ENCODE results near the gene ATP5MC2. TPM values are rescaled to one million over a fixed set of nuclear protein-coding genes. Genes with fewer than 3 reads are reported as not detected.
"Not testable (repeated sequence)": the region's sequence is repeated elsewhere in the genome, so short reads cannot be mapped to it uniquely, and the experiment has no call there.

Gene ATP5MC2
- 100 to 1,000 TPM; 274 to 286 TPM for total RNA-seq

DNA sequence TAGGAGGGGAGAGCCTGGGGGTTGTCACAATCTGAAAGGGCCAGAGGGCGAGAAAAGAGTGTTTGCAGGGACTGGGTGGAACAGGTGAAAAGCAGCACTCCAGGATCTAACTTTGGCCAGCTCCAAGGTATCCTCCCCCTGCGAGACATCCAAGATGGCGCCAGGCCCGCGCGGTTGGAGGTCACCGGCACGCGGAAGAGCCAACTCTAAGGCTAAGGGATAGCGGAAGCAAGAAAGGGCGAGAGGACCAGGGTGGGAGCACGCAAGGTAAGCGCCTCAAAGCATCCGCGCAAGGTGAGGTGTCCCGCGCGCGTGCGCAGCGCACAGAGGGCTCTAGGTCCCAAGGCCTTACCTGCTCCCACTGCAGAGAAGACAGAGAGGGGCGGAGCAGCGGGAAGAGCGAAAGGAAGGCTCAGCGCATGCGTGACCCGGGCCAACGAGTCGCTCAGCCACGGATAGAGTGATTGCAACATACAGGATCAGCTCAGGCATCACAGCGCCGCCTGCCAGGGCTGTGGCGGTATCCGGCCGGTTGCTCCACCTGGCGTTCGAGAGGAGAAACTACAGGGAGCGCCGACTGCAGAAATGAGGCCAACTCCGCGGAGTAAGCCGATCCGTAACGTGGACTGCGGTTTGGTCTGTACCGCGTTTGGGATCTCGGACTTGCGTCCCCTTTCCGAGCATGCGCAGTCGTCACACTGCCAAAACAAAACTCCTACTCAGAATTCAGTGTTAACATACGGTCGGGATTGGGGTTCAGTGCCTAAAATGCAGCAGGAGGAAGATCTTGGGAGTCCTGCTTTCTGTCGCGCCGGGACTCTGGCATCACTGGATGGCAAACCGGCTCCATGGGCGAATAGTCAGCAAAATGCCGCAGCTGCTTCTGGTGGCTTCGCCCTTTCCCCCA lies at the start of gene ATP5MC2:
Gene ATP5MC2, minus strand, starts transcription at position 383 of the 907 bp plus-strand sequence. CDS start 3,469 bp downstream, outside the sequence.
- Mint-ChIP-seq H3K4me3 (peak within 1 kb of the TSS; percentile 95), H3K4me1 (peaks cover 33% of the 10 kb centered on the region), H3K27me3 (peaks cover 24% of the 10 kb centered on the region), H3K36me3 (peaks cover 27% of the 10 kb centered on the region), H3K27ac (peak within 1 kb of the TSS; percentile 95), H3K9me3 (no peaks in the 10 kb centered on the region)
- peak; percentile 98 for DNase-seq

DNA sequence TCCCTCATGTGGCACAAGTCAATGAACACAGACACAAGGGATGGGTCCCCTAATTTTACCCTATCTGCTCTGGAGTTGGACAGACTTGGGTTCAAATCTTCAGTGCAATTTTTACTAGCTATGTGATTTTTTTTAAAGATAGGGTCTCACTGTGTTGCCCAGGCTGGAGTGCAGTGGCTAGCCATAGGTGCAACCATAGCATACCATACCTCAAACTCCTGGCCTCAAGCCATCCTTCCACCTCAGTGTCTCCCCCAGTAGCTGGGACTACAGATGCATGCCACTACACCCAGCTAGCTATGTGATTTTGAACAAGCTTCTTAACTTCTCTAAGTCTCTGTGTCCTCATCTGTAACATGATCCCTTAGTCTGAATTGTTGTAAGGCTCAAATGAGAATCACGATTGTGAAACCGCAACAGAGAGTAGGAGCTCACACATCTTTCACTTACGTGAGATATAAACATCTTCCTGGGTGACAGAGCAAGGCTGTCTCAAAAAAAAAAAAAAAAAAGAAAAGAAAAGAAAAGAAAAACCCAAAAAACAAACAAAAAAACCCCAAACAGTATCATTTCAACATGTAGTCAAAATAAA lies 46.7 kb upstream of the ATP5MC2 start:
- Mint-ChIP-seq H3K9me3 (no peaks in the 10 kb centered on the region), H3K4me1 (peaks cover 10% of the 10 kb centered on the region), H3K4me3 (no peak overlapping the region), H3K27me3 (no peaks in the 10 kb centered on the region), H3K27ac (no peak overlapping the region), H3K36me3 (no peaks in the 10 kb centered on the region)
- no peak for DNase-seq

DNA sequence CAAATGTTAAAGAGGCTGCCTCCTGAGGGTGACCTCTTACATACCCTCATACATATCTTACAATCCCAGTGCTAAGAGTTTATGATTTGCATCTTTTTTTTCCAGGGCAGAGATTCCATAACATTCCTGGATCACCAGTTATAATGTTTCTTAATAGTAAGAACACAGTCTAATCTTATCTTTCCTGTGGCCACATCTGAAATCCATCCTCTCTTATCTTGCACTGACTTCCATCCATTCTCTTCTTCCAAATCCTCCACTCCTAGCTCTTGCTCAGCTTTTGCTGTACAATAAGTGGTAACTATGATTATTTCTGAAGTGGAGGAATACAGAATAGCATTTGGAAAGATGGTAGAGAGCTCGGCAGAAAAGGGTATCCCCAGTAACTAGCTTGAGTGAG lies 45.1 kb upstream of the ATP5MC2 start:
- peaks cover 2% of the 10 kb centered on the region for H3K4me1 Mint-ChIP-seq
- H3K36me3 Mint-ChIP-seq: no peaks in the 10 kb centered on the region
- H3K27ac Mint-ChIP-seq: no peak overlapping the region
- no peaks in the 10 kb centered on the region for H3K9me3 Mint-ChIP-seq
- H3K4me3 Mint-ChIP-seq: no peak overlapping the region
- DNase-seq: no peak
- no peaks in the 10 kb centered on the region for H3K27me3 Mint-ChIP-seq

DNA sequence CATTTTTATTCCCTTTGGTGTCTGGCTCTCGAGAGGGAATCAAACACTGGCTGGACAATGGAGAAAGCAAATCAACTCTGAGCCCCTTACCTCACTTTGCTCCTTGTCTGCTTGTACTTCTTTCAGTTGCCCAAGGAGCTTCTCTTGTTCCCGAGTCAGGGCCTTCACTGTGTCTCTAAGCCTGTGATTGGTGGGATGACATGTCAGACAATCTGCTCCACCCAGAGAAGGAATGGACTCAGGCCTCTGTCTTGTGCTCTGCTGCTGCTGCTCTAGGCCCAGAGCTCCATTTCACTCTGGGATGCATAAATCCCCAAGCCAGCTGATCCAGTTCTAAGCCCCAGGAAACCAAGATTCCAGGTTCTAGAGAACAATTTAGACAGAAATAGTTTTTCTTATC lies 43.8 kb upstream of the ATP5MC2 start:
- H3K9me3 Mint-ChIP-seq: no peaks in the 10 kb centered on the region

DNA sequence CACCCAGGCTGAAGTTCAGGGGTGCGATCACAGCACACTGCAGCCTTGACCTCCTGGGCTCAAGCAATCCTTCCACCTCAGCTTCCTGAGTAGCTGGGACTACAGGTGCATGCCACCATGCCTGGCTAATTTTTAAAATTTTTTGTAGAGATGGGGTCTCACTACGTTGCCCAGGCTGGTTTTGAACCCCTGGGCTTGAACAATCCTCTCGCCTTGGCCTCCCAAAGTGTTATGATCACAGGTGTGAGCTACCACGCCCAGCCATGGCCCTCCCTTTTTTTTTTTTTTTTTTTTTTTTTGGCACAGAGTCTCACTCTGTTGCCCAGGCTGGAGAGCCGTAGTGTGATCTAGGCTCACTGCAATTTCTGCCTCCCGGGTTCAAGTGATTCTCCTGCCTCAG lies 42.7 kb upstream of the ATP5MC2 start:
- H3K27ac Mint-ChIP-seq, H3K4me1 Mint-ChIP-seq: not testable (repeated sequence)

More for the DNA sequence above, 43.8 kb upstream of the ATP5MC2 start:
- Mint-ChIP-seq H3K27ac (no peak overlapping the region), H3K27me3 (no peaks in the 10 kb centered on the region), H3K4me1 (peaks cover 2% of the 10 kb centered on the region), H3K36me3 (no peaks in the 10 kb centered on the region), H3K4me3 (no peak overlapping the region)
- no peak for DNase-seq

DNA sequence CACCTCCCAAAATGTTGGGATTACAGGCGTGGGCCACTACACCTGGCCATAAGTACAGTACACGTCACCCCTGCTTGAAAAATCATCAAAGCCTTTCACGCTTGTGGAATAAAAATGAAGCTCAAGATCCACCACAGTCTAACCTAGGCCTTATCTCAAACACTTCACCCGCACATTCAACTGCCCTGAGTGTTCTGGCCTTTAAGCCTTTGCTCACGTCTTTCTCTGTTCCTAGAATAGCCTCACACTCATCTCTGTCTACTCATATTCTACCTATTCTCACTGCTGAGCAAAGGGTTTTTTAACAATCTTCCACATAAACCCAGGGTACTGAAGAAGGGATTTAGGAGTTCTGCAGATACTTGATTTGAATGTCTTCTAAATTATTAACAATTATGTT lies 41.4 kb upstream of the ATP5MC2 start:
- Mint-ChIP-seq H3K4me1 (no peaks in the 10 kb centered on the region), H3K27ac (no peak overlapping the region), H3K27me3 (no peaks in the 10 kb centered on the region), H3K4me3 (no peak overlapping the region), H3K36me3 (no peaks in the 10 kb centered on the region), H3K9me3 (no peaks in the 10 kb centered on the region)
- DNase-seq: no peak

More for the DNA sequence above, 42.7 kb upstream of the ATP5MC2 start:
- H3K9me3 Mint-ChIP-seq, DNase-seq, H3K27me3 Mint-ChIP-seq, H3K36me3 Mint-ChIP-seq, H3K4me3 Mint-ChIP-seq: not testable (repeated sequence)

DNA sequence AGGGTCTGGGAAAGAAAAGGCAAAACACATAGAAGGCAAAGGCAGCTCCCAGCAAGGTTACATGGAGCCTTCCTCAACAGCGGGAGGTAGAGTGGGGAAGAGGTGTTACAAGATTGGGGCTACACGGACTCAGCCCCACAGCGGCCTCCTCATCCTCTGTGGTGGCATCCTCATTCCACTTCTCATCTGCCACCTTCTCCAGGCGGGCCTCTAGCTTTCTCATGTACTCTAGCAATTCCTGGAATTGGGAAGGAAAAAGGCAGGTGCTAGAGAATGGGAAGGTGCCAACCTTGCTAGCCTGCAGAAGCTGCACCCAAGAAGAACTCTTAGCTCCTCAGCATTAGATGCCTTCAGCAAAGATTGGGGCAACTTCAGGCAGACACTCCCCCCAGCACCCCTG lies 38.1 kb upstream of the ATP5MC2 start:
- Mint-ChIP-seq H3K9me3 (no peaks in the 10 kb centered on the region), H3K36me3 (no peaks in the 10 kb centered on the region)

DNA sequence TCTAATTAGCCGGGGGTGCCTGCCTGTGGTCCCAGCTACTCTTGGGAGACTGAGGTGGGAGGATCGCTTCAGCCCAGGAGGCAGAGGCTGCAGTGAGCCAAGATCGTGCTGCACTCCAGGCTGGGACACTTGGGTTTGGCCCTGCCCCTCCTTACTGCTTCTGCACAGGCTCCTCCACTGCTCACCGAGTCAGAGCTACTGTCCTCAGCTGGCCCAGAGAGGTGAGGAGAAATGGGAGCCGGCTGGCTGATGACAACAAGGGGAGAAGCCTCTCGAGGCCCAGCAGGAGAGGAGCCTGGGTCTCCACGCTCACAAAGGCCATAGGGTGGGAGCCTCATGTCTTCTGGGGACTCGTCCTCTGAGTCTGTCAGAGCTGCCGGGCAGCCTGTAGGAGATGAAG lies 37.6 kb upstream of the ATP5MC2 start:
- no peak for DNase-seq
- no peaks in the 10 kb centered on the region for H3K27me3 Mint-ChIP-seq
- H3K4me1 Mint-ChIP-seq: no peaks in the 10 kb centered on the region
- H3K9me3 Mint-ChIP-seq: no peaks in the 10 kb centered on the region
- no peaks in the 10 kb centered on the region for H3K36me3 Mint-ChIP-seq
- no peak overlapping the region for H3K27ac Mint-ChIP-seq
- H3K4me3 Mint-ChIP-seq: no peak overlapping the region

More for the DNA sequence above, 38.1 kb upstream of the ATP5MC2 start:
- Mint-ChIP-seq H3K4me3 (no peak overlapping the region), H3K27me3 (no peaks in the 10 kb centered on the region), H3K4me1 (no peaks in the 10 kb centered on the region), H3K27ac (no peak overlapping the region)
- no peak for DNase-seq

DNA sequence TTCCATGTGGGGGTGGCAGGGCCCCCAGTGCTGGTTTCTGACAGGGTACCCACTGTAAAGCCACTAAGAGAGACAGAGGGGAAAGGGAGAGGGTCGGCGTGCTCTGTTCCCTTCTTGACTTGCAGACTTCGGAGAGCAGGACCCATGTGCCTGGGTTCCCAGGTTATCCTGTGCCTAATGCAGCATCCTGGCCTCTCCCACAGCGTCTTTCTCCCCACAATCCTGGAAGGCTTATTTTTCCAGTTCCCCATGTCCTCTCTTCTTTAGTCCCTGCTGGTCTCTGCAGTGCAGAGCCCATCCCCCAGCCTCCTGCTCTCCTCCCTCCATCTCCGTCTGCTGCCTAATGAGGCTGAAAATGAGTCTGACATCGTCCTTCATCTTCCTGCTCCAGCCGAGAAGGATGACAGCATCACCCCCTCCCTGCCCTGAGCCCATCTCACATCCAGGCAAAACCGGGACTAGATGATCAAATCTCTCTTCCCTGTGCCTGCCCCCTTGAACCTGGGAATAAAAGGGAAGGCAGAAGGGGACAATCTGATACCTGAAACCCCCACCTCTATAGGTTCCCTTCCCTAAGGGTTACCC lies 36.3 kb upstream of the ATP5MC2 start:
- DNase-seq: no peak
- Mint-ChIP-seq H3K27me3 (no peaks in the 10 kb centered on the region), H3K4me1 (no peaks in the 10 kb centered on the region), H3K4me3 (no peak overlapping the region), H3K27ac (no peak overlapping the region), H3K9me3 (no peaks in the 10 kb centered on the region), H3K36me3 (no peaks in the 10 kb centered on the region)

DNA sequence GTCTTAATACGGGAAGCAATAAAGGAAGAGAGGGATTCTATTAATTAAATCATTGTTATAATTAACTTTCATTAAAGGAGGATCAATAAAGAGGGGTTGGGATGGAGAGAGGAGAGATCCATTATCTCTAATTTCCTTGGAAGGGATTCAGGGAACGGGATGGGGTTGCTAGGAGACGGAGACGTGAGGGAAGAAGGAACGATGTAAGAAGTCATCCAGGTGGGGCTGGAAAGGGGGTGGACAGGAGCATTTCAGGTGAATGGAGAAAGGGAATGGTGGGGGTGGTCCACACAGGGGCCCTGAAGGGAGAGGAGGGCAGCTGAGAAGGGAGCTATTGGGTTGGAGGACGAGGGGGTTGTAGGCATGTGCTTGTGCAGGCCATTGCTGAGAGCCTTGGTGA lies 34.2 kb upstream of the ATP5MC2 start:
- H3K4me1 Mint-ChIP-seq: no peaks in the 10 kb centered on the region
- H3K9me3 Mint-ChIP-seq: no peaks in the 10 kb centered on the region

DNA sequence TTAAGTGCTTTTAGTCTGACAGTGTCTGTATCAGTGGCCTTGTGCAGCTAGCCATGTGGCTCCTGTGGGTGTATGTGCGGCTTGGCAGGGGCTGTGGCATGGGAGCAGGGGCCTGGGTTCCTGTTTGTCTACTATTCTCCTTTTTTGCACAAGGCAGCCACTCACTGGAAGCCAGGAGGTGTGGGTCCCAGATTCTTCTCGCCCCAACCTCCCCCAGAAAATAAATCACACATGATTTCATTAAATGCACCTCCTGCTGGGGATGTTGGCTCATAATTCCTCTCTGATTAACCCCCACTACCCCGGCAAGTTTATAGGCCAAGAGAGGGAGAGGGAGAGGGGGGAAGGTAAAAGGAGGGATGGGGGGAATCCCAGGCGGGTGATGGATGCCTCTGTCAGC lies 33.8 kb upstream of the ATP5MC2 start:
- Mint-ChIP-seq H3K36me3 (no peaks in the 10 kb centered on the region), H3K4me3 (no peak overlapping the region), H3K4me1 (no peaks in the 10 kb centered on the region), H3K27ac (no peak overlapping the region), H3K27me3 (peaks cover 13% of the 10 kb centered on the region), H3K9me3 (no peaks in the 10 kb centered on the region)
- DNase-seq: no peak

More for the DNA sequence above, 34.2 kb upstream of the ATP5MC2 start:
- Mint-ChIP-seq H3K27ac (no peak overlapping the region), H3K4me3 (no peak overlapping the region), H3K27me3 (peaks cover 13% of the 10 kb centered on the region), H3K36me3 (no peaks in the 10 kb centered on the region)
- no peak for DNase-seq

DNA sequence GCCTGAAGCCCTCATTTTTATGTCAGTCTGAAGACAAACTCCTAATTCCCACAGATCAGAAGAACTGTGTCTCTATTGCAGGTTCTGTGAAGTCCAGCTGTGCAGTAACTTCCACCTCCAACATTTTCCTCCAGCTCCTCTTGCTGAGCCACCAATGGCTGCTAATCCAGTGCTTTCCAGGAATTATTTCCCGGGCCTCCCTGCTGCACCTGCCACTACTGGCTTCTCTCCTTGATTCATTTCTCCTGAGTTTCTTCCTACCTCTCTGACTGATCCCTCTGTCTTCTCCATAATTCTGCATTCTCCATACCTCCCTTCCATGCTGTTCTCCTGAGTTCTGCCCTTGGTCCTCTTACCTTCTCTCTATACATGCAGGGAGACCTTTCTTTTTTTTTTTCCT lies 30.2 kb upstream of the ATP5MC2 start:
- no peak overlapping the region for H3K4me3 Mint-ChIP-seq
- no peak for DNase-seq
- H3K9me3 Mint-ChIP-seq: no peaks in the 10 kb centered on the region
- H3K27me3 Mint-ChIP-seq: peaks cover 45% of the 10 kb centered on the region
- no peaks in the 10 kb centered on the region for H3K36me3 Mint-ChIP-seq
- H3K4me1 Mint-ChIP-seq: peaks cover 4% of the 10 kb centered on the region
- H3K27ac Mint-ChIP-seq: no peak overlapping the region

DNA sequence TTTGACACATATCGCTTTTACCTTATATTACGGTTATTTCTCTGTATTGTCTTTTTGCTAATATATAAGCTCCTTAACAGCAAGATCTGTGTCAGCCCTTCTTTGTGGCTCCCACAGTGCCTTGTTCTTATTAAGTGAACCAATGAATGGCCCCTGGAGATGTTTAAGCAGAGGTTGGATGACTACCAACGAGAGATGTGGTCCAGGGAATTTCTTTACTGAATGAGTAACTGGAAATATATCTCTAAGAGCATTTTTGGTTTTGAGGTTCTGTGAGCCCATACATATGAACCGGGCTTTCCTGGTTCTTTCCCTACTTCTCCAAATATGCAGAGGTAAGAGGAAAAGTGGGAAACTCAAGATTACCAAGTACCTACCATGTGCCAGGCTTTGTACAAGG lies 27.9 kb upstream of the ATP5MC2 start:
- no peak for DNase-seq
- Mint-ChIP-seq H3K27ac (no peak overlapping the region), H3K4me3 (no peak overlapping the region), H3K36me3 (no peaks in the 10 kb centered on the region), H3K4me1 (peaks cover 4% of the 10 kb centered on the region), H3K27me3 (peaks cover 61% of the 10 kb centered on the region), H3K9me3 (no peaks in the 10 kb centered on the region)

DNA sequence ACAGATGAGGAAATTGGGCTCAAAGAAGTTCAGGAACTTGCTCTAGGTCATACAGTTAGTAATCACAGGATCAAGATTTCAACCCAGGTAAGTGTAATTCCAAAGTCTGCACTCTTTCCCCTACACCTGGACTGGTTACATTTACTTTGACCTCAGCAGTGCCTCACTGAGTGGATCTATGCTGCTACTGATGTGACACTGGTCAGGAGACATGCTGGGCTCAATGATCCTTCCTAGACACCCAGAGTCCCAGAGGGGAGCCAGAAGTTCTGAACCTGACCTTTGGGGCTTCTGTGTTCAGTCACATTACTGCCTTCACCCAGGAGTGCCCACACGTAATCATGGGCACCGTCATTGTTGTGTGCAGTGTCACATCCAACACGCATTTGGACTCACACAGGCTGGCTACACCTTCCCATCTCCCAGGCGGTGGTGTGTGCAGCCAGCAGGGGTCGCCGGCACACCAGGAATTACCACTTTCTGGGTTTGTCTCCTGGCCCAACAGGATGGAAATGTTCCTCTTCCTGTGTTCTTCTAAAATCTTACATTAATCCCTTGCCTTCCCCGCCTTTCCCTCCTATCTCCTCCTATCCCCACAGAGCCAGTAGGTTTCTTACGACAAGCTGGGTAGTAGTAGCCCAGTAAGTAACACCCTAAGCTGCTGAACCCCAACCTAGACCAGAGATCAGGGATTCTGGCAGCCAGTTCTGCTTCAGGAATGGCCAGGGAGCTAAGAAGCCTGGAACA lies 25.8 kb upstream of the ATP5MC2 start:
- Mint-ChIP-seq H3K27ac (no peak overlapping the region), H3K4me1 (peaks cover 9% of the 10 kb centered on the region), H3K27me3 (peaks cover 78% of the 10 kb centered on the region), H3K4me3 (no peak overlapping the region), H3K9me3 (no peaks in the 10 kb centered on the region), H3K36me3 (no peaks in the 10 kb centered on the region)
- peak; percentile 69 for DNase-seq

DNA sequence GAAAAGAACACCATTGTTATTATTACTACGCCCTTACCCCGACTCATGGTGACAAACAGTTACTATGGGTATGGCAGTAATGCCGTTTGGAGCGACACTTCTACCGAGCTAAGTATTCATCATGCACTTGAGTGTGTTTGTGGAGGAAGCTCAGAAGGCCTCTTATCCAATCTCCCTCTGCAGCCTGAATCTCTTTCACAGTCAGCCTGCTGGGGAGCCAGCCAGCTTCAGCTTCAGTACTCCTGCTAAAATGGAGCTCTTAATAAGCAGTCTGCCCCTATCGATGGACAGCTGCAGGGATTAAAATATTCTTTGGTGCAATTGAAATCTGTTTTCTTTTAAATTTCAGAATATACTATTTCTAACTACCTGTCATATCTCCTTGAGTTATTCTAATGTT lies 24.7 kb upstream of the ATP5MC2 start:
- H3K4me1 Mint-ChIP-seq: peaks cover 18% of the 10 kb centered on the region
- no peak overlapping the region for H3K4me3 Mint-ChIP-seq
- H3K36me3 Mint-ChIP-seq: no peaks in the 10 kb centered on the region
- H3K27me3 Mint-ChIP-seq: peaks cover 80% of the 10 kb centered on the region
- H3K27ac Mint-ChIP-seq: no peak overlapping the region
- H3K9me3 Mint-ChIP-seq: no peaks in the 10 kb centered on the region
- no peak for DNase-seq

All from activated naive CD8-positive, alpha-beta T cell treated with anti-CD3 and anti-CD28 coated beads for 36 hours (primary cell).